GM13977 (cell line): ENCODE measurements around the gene LZTS2.
A peak's percentile ranks its signal among the peaks of the same experiment; 100 is the strongest.

Experiments used
- DNase-seq: peaks from one replicate; pipeline ENCODE4 v3.0.0; 2012; ENCODE audit warnings: low spot score
- in situ Hi-C: fragments of 300-500 bp; cut with MboI; formaldehyde crosslinking; loops from one replicate; pipeline ENCODE4 v1.12.0; 2022; ENCODE audit warnings: low sequenced_read_pairs, low pct_unique_long_range_greater_than_20kb, mixed read lengths, inconsistent platforms; ENCODE audit not compliant: unreplicated experiment
- TF ChIP-seq, protein P1 (sequence below): IDR thresholded peaks from 2 replicates; pipeline ENCODE4 v1.5.1; 2012; ENCODE audit warnings: mild to moderate bottlenecking, control low read depth; ENCODE audit not compliant: insufficient read depth; ENCODE audit errors: extremely low read depth, missing control alignments

Gene LZTS2

DNA sequence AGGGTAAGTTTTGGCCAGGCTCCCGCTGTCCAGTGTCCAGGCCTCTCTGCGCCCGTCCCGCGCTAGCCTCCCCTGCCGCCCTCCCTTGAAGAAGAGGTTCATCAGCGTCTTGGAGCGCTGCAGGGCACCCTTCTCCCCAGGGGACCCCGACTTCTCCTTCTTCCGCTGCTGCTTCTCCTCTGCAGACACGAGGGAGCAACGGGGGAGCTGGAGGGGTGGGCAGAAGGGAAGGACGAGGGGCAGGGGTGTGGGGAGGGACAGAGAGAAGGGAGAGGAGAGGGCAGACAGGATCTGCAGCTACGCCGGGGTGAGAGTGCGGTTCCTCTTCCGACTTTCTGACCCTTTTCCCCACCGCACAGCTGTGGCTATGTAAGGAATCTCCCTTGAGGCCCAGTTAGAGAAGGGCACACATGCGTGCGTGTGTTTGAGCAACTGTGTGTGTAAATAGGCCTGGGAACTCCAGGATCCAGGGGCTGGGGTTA lies 18.6 kb downstream of the LZTS2 start:
- TF ChIP-seq, protein P1, sequence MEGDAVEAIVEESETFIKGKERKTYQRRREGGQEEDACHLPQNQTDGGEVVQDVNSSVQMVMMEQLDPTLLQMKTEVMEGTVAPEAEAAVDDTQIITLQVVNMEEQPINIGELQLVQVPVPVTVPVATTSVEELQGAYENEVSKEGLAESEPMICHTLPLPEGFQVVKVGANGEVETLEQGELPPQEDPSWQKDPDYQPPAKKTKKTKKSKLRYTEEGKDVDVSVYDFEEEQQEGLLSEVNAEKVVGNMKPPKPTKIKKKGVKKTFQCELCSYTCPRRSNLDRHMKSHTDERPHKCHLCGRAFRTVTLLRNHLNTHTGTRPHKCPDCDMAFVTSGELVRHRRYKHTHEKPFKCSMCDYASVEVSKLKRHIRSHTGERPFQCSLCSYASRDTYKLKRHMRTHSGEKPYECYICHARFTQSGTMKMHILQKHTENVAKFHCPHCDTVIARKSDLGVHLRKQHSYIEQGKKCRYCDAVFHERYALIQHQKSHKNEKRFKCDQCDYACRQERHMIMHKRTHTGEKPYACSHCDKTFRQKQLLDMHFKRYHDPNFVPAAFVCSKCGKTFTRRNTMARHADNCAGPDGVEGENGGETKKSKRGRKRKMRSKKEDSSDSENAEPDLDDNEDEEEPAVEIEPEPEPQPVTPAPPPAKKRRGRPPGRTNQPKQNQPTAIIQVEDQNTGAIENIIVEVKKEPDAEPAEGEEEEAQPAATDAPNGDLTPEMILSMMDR, result no peak
- in situ Hi-C loops, result no loop called here
- no peak for DNase-seq

DNA sequence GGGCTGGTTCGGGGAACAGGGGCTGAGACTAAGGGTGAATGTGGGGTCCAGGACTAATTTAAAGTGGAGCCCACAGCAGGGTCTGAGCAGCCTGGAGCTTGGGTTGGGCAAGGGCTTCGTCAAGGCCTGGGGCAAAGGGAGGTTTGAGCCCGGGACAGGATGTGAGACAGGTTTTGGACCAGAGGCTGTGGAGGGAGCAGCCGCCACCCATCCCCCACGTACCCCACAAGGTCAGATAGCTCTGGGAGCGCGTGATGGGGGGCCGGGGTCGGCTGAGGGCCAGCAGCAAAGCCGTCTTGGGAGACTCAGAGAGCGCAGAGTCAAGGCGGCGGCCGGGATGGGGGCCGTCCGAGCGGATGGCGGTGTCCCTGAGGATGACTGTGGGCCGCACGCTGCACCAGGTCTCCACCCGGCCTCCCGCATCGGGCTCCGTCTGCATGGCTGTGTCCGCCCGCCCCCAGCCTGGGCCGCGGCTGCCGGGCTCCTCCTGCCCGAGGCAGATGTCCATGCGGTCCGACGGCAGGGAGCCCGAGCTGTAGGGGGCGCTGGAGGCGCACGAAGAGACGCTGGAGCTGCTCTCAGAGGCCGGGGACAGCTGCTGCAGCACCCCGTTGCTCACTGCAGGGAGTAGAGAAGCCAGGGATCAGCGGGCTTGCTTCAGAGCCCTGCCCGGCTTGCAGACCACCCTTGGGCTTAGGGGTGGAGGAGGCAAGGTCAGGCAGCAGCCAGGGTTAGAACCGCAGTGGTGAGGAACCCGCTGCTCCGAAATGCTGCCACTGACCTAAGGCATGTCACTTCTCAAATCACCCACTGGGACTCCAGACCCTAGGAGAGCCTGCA lies 19.2 kb downstream of the LZTS2 start:
- in situ Hi-C loops, result no loop called here
- DNase-seq, result peak; percentile 85

DNA sequence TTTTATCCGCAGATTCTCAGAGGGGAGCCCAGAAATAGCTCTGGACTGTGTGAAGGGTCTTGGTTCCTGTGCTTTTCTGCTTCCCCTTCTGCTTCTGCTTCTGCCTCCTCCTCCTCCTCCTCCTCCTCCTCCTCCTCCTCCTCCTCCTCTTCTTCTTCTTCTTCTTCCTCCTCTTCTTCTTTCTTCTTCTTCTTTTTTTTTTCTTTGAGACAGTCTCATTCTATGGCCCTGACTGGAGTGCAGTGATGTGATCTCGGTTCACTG lies 19.8 kb downstream of the LZTS2 start:
- in situ Hi-C loops, result no loop called here
- TF ChIP-seq, protein P1, result no peak

More for the DNA sequence above, 19.2 kb downstream of the LZTS2 start:
- TF ChIP-seq, protein P1, result peak; percentile 89

DNA sequence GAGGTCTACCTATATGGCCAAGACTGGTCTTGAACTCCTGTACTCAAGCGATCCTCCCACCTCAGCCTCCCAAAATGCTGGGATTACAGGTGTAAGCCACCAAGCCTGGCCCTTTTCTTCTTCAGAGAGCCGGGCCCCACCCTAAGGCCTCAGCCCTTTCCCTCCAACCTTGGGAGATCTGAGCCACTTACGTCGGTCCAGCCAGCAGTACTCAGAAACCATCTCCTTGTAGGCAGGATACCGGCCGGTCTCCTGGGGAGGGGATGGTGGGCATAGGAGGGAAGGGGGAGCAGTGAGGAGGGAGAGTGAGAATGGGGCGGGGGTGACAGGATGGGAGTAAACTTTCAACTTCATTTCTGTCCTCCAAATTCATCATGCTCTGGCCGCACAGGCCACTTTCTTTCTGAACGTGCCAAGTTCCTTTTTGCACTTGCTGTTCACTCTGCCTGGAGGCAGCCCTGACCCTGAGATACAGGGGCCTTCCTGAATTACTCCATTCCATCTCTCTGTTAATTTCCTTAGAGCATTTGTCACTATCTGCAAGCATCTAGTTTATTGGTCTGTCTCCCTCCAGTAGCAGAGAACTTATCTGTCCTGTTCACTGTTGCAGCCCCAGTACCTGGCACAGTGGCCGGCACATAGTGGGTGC lies 20.9 kb downstream of the LZTS2 start:
- TF ChIP-seq, protein P1, result no peak
- DNase-seq, result no peak

More for the DNA sequence above, 19.8 kb downstream of the LZTS2 start:
- no peak for DNase-seq

DNA sequence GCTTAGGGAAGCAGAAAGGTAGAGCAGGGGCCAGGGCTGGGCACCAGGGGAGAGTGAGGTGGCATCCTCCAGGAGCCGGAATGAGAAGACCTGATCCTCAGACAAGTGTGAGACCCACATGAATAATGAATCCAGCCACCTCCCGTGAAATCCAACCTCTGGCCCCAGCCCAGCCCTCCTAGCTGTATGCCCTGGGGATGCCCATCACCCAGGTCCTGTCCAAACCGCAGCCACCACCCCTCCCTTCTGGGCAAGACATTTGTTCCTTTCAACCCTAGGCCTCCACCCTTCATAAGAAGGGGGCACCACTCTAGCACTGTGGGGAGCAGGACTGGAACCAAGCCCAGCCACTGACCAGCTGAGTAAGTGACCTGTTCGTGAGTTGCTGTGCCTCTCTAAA lies 21.6 kb downstream of the LZTS2 start:
- TF ChIP-seq, protein P1, result no peak
- in situ Hi-C loops, result no loop called here

More for the DNA sequence above, 20.9 kb downstream of the LZTS2 start:
- in situ Hi-C loops, result no loop called here

DNA sequence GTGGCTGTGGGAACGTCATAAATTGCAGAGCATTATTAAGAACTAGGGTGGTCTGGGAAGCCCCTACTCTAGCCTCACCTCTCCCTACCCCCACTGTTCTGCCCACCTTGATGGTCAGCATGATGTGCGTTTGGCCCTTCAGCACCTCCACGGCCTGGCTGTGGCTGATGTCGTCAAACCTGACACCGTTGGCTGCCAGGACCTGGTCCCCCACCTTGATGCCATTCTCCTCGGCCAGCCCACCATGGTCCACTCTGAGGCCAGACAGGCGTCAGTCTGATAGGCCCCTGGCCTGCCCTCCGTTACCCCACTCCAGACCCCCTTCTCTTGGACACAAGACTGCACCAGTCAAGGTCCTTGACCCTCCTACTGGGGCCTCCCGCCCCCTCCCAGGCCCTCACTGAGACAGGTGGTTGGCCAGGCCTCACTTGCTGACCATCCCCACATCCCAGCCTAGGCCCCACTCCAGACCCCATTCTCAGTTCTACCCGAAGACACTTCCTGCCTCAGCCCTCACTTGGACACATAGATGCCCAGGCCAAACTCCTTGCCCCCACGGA lies 22.2 kb downstream of the LZTS2 start:
- TF ChIP-seq, protein P1, result no peak
- in situ Hi-C loops, result no loop called here
- no peak for DNase-seq

More for the DNA sequence above, 21.6 kb downstream of the LZTS2 start:
- DNase-seq, result no peak
